Endothelial cell of umbilical vein (primary cell): ENCODE results near the gene ARMH4. TPM values are rescaled to one million over a fixed set of nuclear protein-coding genes. Genes with fewer than 3 reads are reported as not detected.

Source experiments
- BruUV-seq: library from RNA; stranded (reverse); fragments of 400-500 nt; replicated peaks from 2 replicates; lab custom pipeline; 2021; lab: Mats Ljungman, UMichigan
- CTCF ChIA-PET: fragments of 300-600, 350-600 bp; sonication (Branson Sonifier 250); formaldehyde crosslinking; loops from one replicate; lab custom pipeline; 2021; ENCODE audit warnings: antibody characterized with exemption, inconsistent platforms; lab: Charles Lee
- POLR2A ChIA-PET: fragments of 300-600, 350-600 bp; sonication (Branson Sonifier 250); formaldehyde crosslinking; loops from one replicate; lab custom pipeline; 2021; ENCODE audit warnings: antibody characterized with exemption, inconsistent platforms; lab: Charles Lee
- DNase-seq: peaks from one replicate; pipeline ENCODE4 v3.0.0-alpha.2; 2011; ENCODE audit warnings: low read depth, low spot score
- FAIRE-seq: peaks from 2 replicates; lab custom pipeline; 2011; peaks lifted over from hg19 to GRCh38; lab: Jason Lieb, UNC
- H2AFZ ChIP-seq: 2 replicates; pipeline ENCODE4 v1.6.0; 2012; ENCODE audit warnings: low read depth, low read length, control low read depth, inconsistent platforms
- H3K27ac ChIP-seq: 2 replicates; pipeline ENCODE4 v1.5.1; 2011; ENCODE audit warnings: low read depth, mild to moderate bottlenecking, control low read depth, low read length, moderate library complexity; ENCODE audit not compliant: insufficient read depth
- H3K27me3 ChIP-seq, 2 experiments: 2 replicates each; pipeline versions ENCODE4 v1.6.0 to v1.6.1; 2011; ENCODE audit warnings: low read length in 2 of 2, mixed read lengths in 1 of 2; ENCODE audit not compliant: control insufficient read depth in 2 of 2, insufficient read depth in 2 of 2
- H3K36me3 ChIP-seq, 2 experiments: 2 replicates in 1 of 2; 3 replicates in 1 of 2; pipeline ENCODE4 v1.5.1; 2011; ENCODE audit warnings: low read length in 2 of 2, mild to moderate bottlenecking in 1 of 2, moderate library complexity in 1 of 2; ENCODE audit not compliant: control insufficient read depth in 2 of 2, insufficient read depth in 2 of 2; ENCODE audit errors: extremely low read depth in 1 of 2
- H3K4me1 ChIP-seq: 3 replicates; pipeline ENCODE4 v1.5.1; 2011; ENCODE audit warnings: mild to moderate bottlenecking, low read length; ENCODE audit not compliant: control insufficient read depth, insufficient read depth; ENCODE audit errors: extremely low read depth
- H3K4me2 ChIP-seq: 2 replicates; pipeline ENCODE4 v1.6.1; 2011; ENCODE audit warnings: low read length, control low read depth, mixed read lengths; ENCODE audit not compliant: insufficient read depth
- H3K4me3 ChIP-seq, 3 experiments: fragments of 200-600 bp in 1 of 3; sonication (generic), shearing (Covaris generic) in 1 of 3; replicated peaks in 1 of 3; 2 replicates each; pipeline ENCODE4 v1.5.1; 2011 to 2016; ENCODE audit warnings: control low read depth in 3 of 3, low read length in 3 of 3, mild to moderate bottlenecking in 2 of 3, inconsistent platforms in 1 of 3, low read depth in 1 of 3, moderate library complexity in 1 of 3; ENCODE audit not compliant: insufficient read depth in 1 of 3
- H3K79me2 ChIP-seq: 2 replicates; pipeline ENCODE4 v1.6.0; 2012; ENCODE audit warnings: low read length, inconsistent platforms; ENCODE audit not compliant: control insufficient read depth, insufficient read depth
- H3K9ac ChIP-seq: replicated peaks from 2 replicates; pipeline ENCODE3; 2011; ENCODE audit warnings: low read length, control low read depth; ENCODE audit not compliant: insufficient read depth; ENCODE audit errors: extremely low read depth
- H3K9me1 ChIP-seq: replicated peaks from 3 replicates; pipeline ENCODE4 v1.6.0; 2011; ENCODE audit warnings: mild to moderate bottlenecking, low read length; ENCODE audit not compliant: control insufficient read depth, insufficient read depth; ENCODE audit errors: extremely low read depth
- H3K9me3 ChIP-seq: replicated peaks from 2 replicates; pipeline ENCODE4 v1.5.1; 2012; ENCODE audit warnings: low read length, inconsistent platforms; ENCODE audit not compliant: control insufficient read depth, insufficient read depth
- H4K20me1 ChIP-seq: replicated peaks from 2 replicates; pipeline ENCODE3; 2011; ENCODE audit warnings: mild to moderate bottlenecking, low read length; ENCODE audit not compliant: control insufficient read depth, insufficient read depth; ENCODE audit errors: extremely low read depth
- CTCF ChIP-seq, 2 donors: IDR thresholded peaks; 1 replicate in 1 of 2; 2 replicates in 1 of 2; pipeline ENCODE4 v1.5.1; 2011; ENCODE audit warnings: low read length in 2 of 2, mild to moderate bottlenecking in 2 of 2, moderate library complexity in 2 of 2, control low read depth in 1 of 2, inconsistent platforms in 1 of 2, low read depth in 1 of 2; ENCODE audit not compliant: insufficient read depth in 1 of 2; ENCODE audit errors: extremely low read depth in 1 of 2
- EZH2 ChIP-seq: IDR thresholded peaks from 2 replicates; pipeline ENCODE4 v1.6.1; 2012; ENCODE audit warnings: borderline replicate concordance, low read depth, mild to moderate bottlenecking, moderate library complexity, low read length, inconsistent platforms; ENCODE audit not compliant: severe bottlenecking
- FOS ChIP-seq: IDR thresholded peaks from 2 replicates; pipeline ENCODE4 v1.6.1; 2011; ENCODE audit warnings: mild to moderate bottlenecking, low read length, moderate library complexity, borderline replicate concordance; ENCODE audit not compliant: insufficient read depth
- GATA2 ChIP-seq: IDR thresholded peaks from 2 replicates; pipeline ENCODE4 v1.7.0; 2011; ENCODE audit warnings: low read depth, mild to moderate bottlenecking, moderate library complexity, mixed read lengths, low read length; ENCODE audit not compliant: insufficient read length, insufficient read depth
- JUN ChIP-seq: IDR thresholded peaks from 2 replicates; pipeline ENCODE4 v1.6.1; 2011; ENCODE audit warnings: borderline replicate concordance, low read depth; ENCODE audit not compliant: insufficient read length, insufficient read depth
- MAX ChIP-seq: IDR thresholded peaks from 2 replicates; pipeline ENCODE4 v1.6.1; 2011; ENCODE audit not compliant: insufficient read depth, insufficient read length
- MYC ChIP-seq: IDR thresholded peaks from one replicate; pipeline ENCODE4 v1.6.1; 2011; ENCODE audit warnings: mild to moderate bottlenecking, low read depth, low read length
- POLR2A ChIP-seq: IDR thresholded peaks from 2 replicates; pipeline ENCODE4 v1.6.1; 2012; ENCODE audit warnings: low read depth, mild to moderate bottlenecking, control low read depth, low read length
- POLR2AphosphoS5 ChIP-seq: IDR thresholded peaks from 2 replicates; pipeline ENCODE4 v1.6.1; 2012; ENCODE audit warnings: low read depth, mild to moderate bottlenecking, control low read depth, low read length, moderate library complexity; ENCODE audit not compliant: insufficient read depth
- dilution Hi-C: fragments of 300-500 bp; cut with MboI; formaldehyde crosslinking; loops from one replicate; pipeline ENCODE4 v1.15.0; 2019; ENCODE audit warnings: low sequenced_read_pairs; ENCODE audit not compliant: extremely low pct_ligation_motif_present
- intact Hi-C: fragments of 100-400 bp; cut with micrococcal nuclease; formaldehyde crosslinking; loops from one replicate; pipeline ENCODE4 v1.10.0; 2022
- polyA plus RNA-seq, 4 experiments: library from polyadenylated mRNA; depleted of rRNA in 3 of 4; stranded (reverse) in 3 of 4; unstranded in 1 of 4; fragments of >200 nt; gene quantifications; 2 replicates each; pipeline versions ENCODE4 v1.2.1 to v1.2.3, GENCODE V29; 2011 to 2012; ENCODE audit warnings: missing spikeins in 1 of 4
- total RNA-seq: library from RNA; stranded (reverse); gene quantifications from 2 replicates; pipeline ENCODE4 v1.2.3, GENCODE V29; 2021

Gene ARMH4
- total and polyA plus RNA-seq, 2 donors (not counting 3 experiments of a cell fraction or from before 2014, with no cell fraction given), result 1.1 to 3.0 TPM

- no peaks in the 10 kb centered on the region for H3K36me3 ChIP-seq
- no peak overlapping the region for H3K4me2 ChIP-seq
- DNase-seq, result no peak
- H3K79me2 ChIP-seq, result no peaks in the 10 kb centered on the region
- CTCF ChIA-PET, result interaction anchor here (1.3 kb wide), 1 partner anchor 15 kb away, joined by 4 read pairs; no protein-coding TSS in a partner anchor
- no peak overlapping the region for H3K27ac ChIP-seq
- H3K4me3 ChIP-seq, result no peak overlapping the region
- dilution Hi-C loops, result no loop called here
- BruUV-seq, result no TSS peak
- H4K20me1 ChIP-seq, result no peaks in the 10 kb centered on the region
- POLR2A ChIA-PET, result no interaction called here
- H3K9ac ChIP-seq, result no peak overlapping the region
- TF ChIP-seq JUN, result no peak
- TF ChIP-seq GATA2, result no peak
- TF ChIP-seq POLR2A, result no peak
- peaks cover 26 to 46% of the 10 kb centered on the region in 2 experiments for H3K27me3 ChIP-seq
- FAIRE-seq, result no peak
- H3K4me1 ChIP-seq, result peaks cover 10% of the 10 kb centered on the region
- no peaks in the 10 kb centered on the region for H3K9me1 ChIP-seq
- H2AFZ ChIP-seq, result no peak overlapping the region
- no peaks in the 10 kb centered on the region for H3K9me3 ChIP-seq
- intact Hi-C loops, result no loop called here
Measured at GRCh38 chr14:58149196-58149595, 2.8 kb downstream of the ARMH4 start.

GRCh38 chr14:58146399-58146798 lies 5.6 kb downstream of the ARMH4 start:
- H3K27ac ChIP-seq, result no peak overlapping the region
- intact Hi-C loops (no loop called here), dilution Hi-C loops (no loop called here)
- no peaks in the 10 kb centered on the region for H3K36me3 ChIP-seq
- POLR2A ChIA-PET, result no interaction called here
- H3K27me3 ChIP-seq, result peaks cover 24 to 41% of the 10 kb centered on the region in 2 experiments
- H3K79me2 ChIP-seq, result no peaks in the 10 kb centered on the region
- H3K4me3 ChIP-seq, result no peak overlapping the region
- no peaks in the 10 kb centered on the region for H3K9me1 ChIP-seq
- TF ChIP-seq CTCF (IDR thresholded peaks at IDR 0.05; ENCODE audit: extremely low read depth in 1 of 2, insufficient read depth in 1 of 2, low read depth in 1 of 2, low read length in 2 of 2) (no peak), MYC (no peak), EZH2 (no peak), POLR2AphosphoS5 (no peak), JUN (no peak), POLR2A (no peak), GATA2 (no peak), MAX (no peak), FOS (no peak)
- peaks cover 2% of the 10 kb centered on the region for H3K4me1 ChIP-seq
- no TSS peak for BruUV-seq
- FAIRE-seq (no peak), DNase-seq (no peak)
- H2AFZ ChIP-seq, result no peak overlapping the region
- H3K4me2 ChIP-seq, result no peak overlapping the region
- H3K9me3 ChIP-seq, result no peaks in the 10 kb centered on the region
- H4K20me1 ChIP-seq, result no peaks in the 10 kb centered on the region
- CTCF ChIA-PET, result interaction anchor here (0.7 kb wide), 1 partner anchor 38 kb away, joined by 3 read pairs; no protein-coding TSS in a partner anchor
- no peak overlapping the region for H3K9ac ChIP-seq
